Lower leg skin (tissue), 4 donors: Measurements from ENCODE around the gene LYSET. TPM values are rescaled to one million over a fixed set of nuclear protein-coding genes. Genes with fewer than 3 reads are reported as not detected.
"Not testable (repeated sequence)": the region's sequence is repeated elsewhere in the genome, so short reads cannot be mapped to it uniquely, and the experiment has no call there.

ENCODE experiments used
- DNase-seq, 2 donors: peaks; one replicate each; pipeline ENCODE4 v3.0.0-alpha.2; 2019; ENCODE audit warnings: low spot score in 2 of 2
- H3K4me3 ChIP-seq: fragments of 200-600 bp; sonication (generic); 2 replicates; pipeline ENCODE4 v1.5.1; 2017; ENCODE audit warnings: mild to moderate bottlenecking, low read depth; ENCODE audit not compliant: poor library complexity, severe bottlenecking
- POLR2A ChIP-seq, 2 donors: fragments of 450-650 bp; IDR thresholded peaks; one replicate each; pipeline ENCODE4 v1.6.1; 2016 to 2017; ENCODE audit warnings: antibody characterized with exemption in 2 of 2, mild to moderate bottlenecking in 1 of 2, moderate library complexity in 1 of 2
- WGBS, 2 donors: methylation state at CpG; one replicate each; pipeline ENCODE4 v1.1.5; 2018; 5-methylcytosine and 5-hydroxymethylcytosine counted together
- intact Hi-C: fragments of 100-400 bp; cut with DNase I; formaldehyde crosslinking; loops from one replicate; pipeline ENCODE4 v1.15.0; 2023; ENCODE audit warnings: low total_unique reads
- total RNA-seq, 4 donors: library from RNA; depleted of rRNA; stranded (reverse); fragments of >200 nt; gene quantifications; one replicate each; pipeline ENCODE4 v1.1.0, GENCODE V29; 2016
- TF ChIP-seq, protein P1 (sequence below), 3 donors: fragments of 450-650 bp; IDR thresholded peaks; one replicate each; pipeline ENCODE4 v1.5.1; 2016; ENCODE audit warnings: antibody characterized with exemption in 3 of 3, mild to moderate bottlenecking in 3 of 3, moderate library complexity in 2 of 3

LYSET gene
- total RNA-seq, 4 donors from 2014 or later, result 3.1 to 9.1 (median 4.4) TPM

DNA sequence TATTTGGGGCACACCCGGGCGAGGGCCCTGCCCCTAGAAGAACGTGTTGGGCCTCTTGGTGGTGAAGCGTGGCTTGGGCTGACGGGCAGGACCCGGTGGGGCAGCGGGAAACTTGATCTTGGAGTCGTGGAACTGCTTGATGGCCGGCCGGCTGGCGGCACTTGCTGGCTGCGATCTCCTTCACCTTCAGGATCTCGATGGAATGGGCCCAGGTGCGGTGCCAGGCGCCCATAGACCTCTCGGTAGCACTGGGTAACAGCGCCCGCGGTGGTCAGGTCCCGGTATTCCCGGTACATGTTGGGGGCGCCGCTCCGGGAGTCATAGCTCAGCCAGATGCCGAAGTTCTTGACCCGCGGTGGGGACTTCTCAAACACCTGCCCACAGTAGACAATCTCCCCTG is 38.4 kb downstream of the LYSET start:
- 98% methylated on average over 27 of the region's 27 CpGs for WGBS, 2 donors
- intact Hi-C loops, result no loop called here

DNA sequence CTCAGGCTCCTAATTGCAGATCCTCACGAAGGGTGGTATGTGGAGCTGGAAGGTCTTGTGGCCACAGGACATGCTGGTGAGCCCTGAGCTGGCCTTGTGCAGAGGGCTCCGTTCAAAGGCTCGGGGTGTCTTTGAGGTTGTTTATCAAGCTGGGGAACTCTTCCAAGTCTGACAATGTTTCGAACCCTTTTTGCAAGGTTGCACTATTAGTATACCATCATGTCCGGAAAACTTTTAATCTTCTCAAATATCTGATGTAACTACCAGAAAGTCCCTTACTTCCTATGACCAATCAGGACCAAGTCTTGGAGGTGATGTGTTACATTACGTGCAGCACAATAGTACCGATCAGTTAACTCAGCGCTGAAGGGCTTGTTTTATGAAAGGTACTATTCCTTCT is 43.4 kb downstream of the LYSET start:
- no peak for DNase-seq
- no peak overlapping the region for H3K4me3 ChIP-seq
- TF ChIP-seq, protein P1, sequence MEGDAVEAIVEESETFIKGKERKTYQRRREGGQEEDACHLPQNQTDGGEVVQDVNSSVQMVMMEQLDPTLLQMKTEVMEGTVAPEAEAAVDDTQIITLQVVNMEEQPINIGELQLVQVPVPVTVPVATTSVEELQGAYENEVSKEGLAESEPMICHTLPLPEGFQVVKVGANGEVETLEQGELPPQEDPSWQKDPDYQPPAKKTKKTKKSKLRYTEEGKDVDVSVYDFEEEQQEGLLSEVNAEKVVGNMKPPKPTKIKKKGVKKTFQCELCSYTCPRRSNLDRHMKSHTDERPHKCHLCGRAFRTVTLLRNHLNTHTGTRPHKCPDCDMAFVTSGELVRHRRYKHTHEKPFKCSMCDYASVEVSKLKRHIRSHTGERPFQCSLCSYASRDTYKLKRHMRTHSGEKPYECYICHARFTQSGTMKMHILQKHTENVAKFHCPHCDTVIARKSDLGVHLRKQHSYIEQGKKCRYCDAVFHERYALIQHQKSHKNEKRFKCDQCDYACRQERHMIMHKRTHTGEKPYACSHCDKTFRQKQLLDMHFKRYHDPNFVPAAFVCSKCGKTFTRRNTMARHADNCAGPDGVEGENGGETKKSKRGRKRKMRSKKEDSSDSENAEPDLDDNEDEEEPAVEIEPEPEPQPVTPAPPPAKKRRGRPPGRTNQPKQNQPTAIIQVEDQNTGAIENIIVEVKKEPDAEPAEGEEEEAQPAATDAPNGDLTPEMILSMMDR (IDR thresholded peaks at IDR 0.05), result no peak
- TF ChIP-seq POLR2A (IDR thresholded peaks at IDR 0.05), result no peak
- 90 to 96% methylated on average over 8 of the region's 8 CpGs for WGBS, 2 donors
- intact Hi-C loops, result no loop called here

More for the DNA sequence above, 38.4 kb downstream of the LYSET start:
- DNase-seq, result no peak
- TF ChIP-seq, protein P1 (IDR thresholded peaks at IDR 0.05), result no peak
- no peak for TF ChIP-seq POLR2A (IDR thresholded peaks at IDR 0.05)
- H3K4me3 ChIP-seq, result no peak overlapping the region

GRCh38 chr14:93230539-93230938 is 45.4 kb downstream of the LYSET start:
- WGBS, 2 donors, result 92 to 94% methylated on average over 16 of the region's 16 CpGs
- TF ChIP-seq POLR2A (IDR thresholded peaks at IDR 0.05), result no peak
- TF ChIP-seq, protein P1 (IDR thresholded peaks at IDR 0.05), result no peak
- DNase-seq, result no peak
- intact Hi-C loops, result no loop called here
- no peak overlapping the region for H3K4me3 ChIP-seq

DNA sequence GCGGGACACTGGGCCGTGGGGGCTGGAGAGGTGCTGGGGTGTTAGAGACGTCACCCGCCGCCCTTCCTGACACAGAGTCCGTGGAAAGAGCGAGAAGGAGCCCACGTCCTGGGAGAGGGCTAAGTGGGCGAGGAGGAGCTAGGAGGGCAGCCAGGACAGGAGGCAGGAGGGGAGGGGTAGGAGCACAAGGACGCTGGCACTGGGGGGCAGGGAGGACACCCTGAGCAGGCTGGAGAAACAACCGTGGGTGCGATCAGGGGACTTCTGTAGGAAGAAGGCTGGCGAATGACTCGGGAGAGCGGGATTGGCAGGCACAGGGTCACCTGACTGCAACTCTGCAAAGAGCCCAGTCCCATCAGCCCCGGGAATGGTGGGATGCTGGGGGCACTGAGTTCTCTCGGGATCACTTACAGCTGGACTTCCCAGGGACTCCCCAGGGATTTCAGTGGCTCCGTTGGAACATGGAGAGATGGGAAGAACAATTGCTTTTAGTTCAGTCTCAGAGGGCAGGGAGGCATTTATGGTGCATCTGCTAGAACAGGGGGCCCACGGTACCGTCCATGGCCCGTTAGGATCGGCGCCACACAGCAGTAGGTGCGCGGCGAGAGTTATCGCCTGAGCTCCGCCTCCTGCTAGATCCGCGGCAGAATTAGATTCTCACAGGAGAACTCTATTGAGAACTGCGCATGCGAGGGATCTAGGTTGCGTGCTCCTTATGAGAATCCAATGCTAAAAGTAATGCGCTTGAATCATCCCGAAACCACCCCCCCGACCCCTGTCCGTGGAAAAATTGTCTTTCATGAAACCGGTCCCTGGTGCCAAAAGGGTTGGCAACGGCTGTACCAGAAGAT is 46.2 kb downstream of the LYSET start:
- TF ChIP-seq, protein P1 (IDR thresholded peaks at IDR 0.05), result no peak
- TF ChIP-seq POLR2A (IDR thresholded peaks at IDR 0.05), result no peak
- no peak overlapping the region for H3K4me3 ChIP-seq
- intact Hi-C loops, result no loop called here
- 39 to 53% methylated on average over 39 of the region's 39 CpGs for WGBS, 2 donors
- no peak for DNase-seq

DNA sequence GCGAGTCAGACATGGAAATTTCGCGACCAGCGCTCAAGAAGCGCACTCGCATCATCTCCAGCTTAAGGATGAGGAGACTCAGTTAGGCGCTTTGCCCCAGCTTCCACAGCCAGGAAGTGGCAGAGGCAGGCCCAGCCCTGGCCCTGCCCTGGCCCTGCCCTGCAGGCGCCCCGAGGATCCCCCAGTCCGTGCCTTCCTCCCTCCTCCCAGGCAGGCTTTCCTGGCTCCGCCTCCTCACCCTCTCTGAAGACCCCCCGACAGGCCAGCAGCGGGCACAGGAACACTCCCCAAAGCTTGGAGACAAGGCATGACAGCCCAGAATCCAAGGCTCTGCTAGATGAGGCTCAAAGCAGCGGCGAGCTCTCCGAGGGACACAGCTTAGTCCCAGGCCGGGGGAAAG is 47.0 kb downstream of the LYSET start:
- intact Hi-C loops, result no loop called here
- TF ChIP-seq, protein P1 (IDR thresholded peaks at IDR 0.05), result no peak
- no peak for TF ChIP-seq POLR2A (IDR thresholded peaks at IDR 0.05)
- DNase-seq, result no peak
- no peak overlapping the region for H3K4me3 ChIP-seq
- 76 to 77% methylated on average over 14 to 17 of the region's 17 CpGs for WGBS, 2 donors

- DNase-seq, H3K4me3 ChIP-seq, intact Hi-C loops: not testable (repeated sequence)
- 91 to 92% methylated on average over 5 of the region's 5 CpGs for WGBS, 2 donors
Observed at GRCh38 chr14:93233078-93233477, 48.0 kb downstream of the LYSET start.
